Measurements from ENCODE around the gene PKDCC.

PKDCC gene

DNA sequence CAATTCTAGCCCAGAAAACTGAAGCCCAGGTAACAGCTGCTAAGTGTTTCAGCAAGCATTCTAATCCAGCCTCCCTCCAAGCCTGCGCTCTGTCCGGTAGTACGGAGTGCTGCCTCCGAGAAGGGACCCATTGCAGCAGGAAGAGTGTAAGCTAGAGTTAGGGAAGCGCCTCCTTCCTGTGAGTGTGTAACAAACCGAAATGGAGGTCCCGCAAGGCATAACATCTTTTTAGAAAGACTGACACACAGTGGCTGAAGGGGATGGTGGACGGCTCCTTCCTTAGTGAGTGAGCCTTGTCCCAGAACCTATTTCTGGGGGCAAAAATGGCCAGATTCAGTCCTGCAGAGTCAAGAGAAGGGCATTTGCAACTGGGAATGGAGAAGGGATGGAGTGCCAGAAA is 12.2 kb downstream of the PKDCC start:
- Histone ChIP-seq H4K8ac (ENCODE audit: low read depth, low read length) (no peak overlapping the region), H3K36me3 (ENCODE audit: control insufficient read depth in 1 of 2, insufficient read depth in 2 of 2, low read length in 2 of 2) (peaks cover 37 to 42% of the 10 kb centered on the region in 2 experiments), H3K18ac (ENCODE audit: low read length) (no peak overlapping the region), H2AK5ac (ENCODE audit: low read length) (no peak overlapping the region), H4K12ac (ENCODE audit: low read depth, low read length) (no peak overlapping the region), H3K4me1 (ENCODE audit: control insufficient read depth in 1 of 2, insufficient read depth in 2 of 2, low read length in 2 of 2) (peaks cover 3% of the 10 kb centered on the region in 2 experiments), H3K4ac (ENCODE audit: low read depth, low read length) (no peak overlapping the region), H3K27ac (ENCODE audit: low read depth, low read length) (no peak overlapping the region), H3K14ac (ENCODE audit: low read length) (no peak overlapping the region), H3K9ac (ENCODE audit: low read length) (no peak overlapping the region), H3K27me3 (ENCODE audit: insufficient read depth, low read length) (no peaks in the 10 kb centered on the region), H3K79me2 (ENCODE audit: control insufficient read depth, insufficient read depth, low read length, poor library complexity) (no peaks in the 10 kb centered on the region), H2BK5ac (ENCODE audit: low read depth, low read length, poor library complexity) (no peak overlapping the region), H3K9me3 (ENCODE audit: insufficient read depth, low read depth, low read length) (peaks cover 2% of the 10 kb centered on the region), H3K4me3 (ENCODE audit: low read depth, low read length) (no peak overlapping the region), H3K4me2 (ENCODE audit: low read length) (no peak overlapping the region), H2BK120ac (ENCODE audit: insufficient read depth, low read length, poor library complexity) (no peak overlapping the region), H4K91ac (ENCODE audit: low read depth, low read length) (no peak overlapping the region), H2AFZ (ENCODE audit: insufficient read depth, low read length, poor library complexity) (no peak overlapping the region), H3K23ac (ENCODE audit: low read length) (no peak overlapping the region), H3K79me1 (ENCODE audit: low read length) (no peaks in the 10 kb centered on the region), H2BK12ac (ENCODE audit: low read length) (no peak overlapping the region)
- WGBS (ENCODE audit: extremely low coverage, insufficient coverage, insufficient read length): no CpG with 5 or more reads among the region's 8 CpGs
- no peak for DNase-seq

DNA sequence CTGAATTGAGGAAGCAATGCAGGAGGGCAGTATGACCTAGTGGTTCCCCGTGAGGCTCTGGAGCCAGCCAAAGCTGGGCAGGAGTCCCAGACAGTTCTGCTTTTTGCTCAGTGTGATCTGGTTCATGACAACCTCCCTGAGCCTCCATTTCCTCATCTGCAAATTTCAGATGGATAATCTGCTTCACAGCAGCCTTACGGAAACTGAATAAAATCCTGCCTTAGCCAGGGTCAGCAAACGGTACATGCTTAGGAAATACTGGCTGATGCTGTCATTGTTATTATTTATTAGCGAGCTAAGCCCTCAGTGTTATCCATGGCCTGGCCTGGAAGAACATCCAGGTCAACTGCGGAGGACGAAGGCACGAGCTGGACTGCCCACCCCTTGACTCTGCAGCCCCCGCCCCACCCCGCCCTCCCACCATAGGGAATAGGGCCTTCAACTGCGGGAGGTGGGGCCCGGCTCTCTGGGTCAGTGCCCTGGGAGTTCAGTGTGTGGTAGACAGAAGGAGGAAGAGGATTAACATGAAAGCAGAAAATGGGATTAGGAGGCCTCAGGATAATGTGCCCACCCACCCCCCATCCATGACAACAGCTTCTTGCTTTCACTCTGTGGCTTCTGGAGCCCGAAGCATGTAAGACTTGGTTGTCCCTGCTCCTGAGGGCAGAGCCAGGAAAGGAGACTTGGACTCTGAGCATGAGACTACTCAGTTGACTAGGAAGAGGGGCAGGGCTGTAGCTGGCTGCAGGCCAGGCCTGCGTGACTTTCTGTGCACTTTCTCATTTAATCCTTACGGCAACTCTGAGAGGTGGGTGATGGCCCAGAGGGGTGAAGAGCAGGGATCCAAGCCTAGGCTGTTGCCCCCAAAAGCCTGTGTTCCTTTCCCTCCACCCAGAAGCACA is 13.1 kb downstream of the PKDCC start:
- DNase-seq: peak in 1 of 2 donors; percentile 16
- H3K27me3 ChIP-seq (ENCODE audit: insufficient read depth, low read length): no peaks in the 10 kb centered on the region
- no peak overlapping the region for H3K18ac ChIP-seq (ENCODE audit: low read length)
- no peak overlapping the region for H2BK5ac ChIP-seq (ENCODE audit: low read depth, low read length, poor library complexity)
- H3K79me1 ChIP-seq (ENCODE audit: low read length): no peaks in the 10 kb centered on the region
- H3K36me3 ChIP-seq (ENCODE audit: control insufficient read depth in 1 of 2, insufficient read depth in 2 of 2, low read length in 2 of 2): peaks cover 30 to 33% of the 10 kb centered on the region in 2 experiments
- peaks cover 3% of the 10 kb centered on the region in 2 experiments for H3K4me1 ChIP-seq (ENCODE audit: control insufficient read depth in 1 of 2, insufficient read depth in 2 of 2, low read length in 2 of 2)
- no peak overlapping the region for H4K12ac ChIP-seq (ENCODE audit: low read depth, low read length)
- peaks cover 2% of the 10 kb centered on the region for H3K9me3 ChIP-seq (ENCODE audit: insufficient read depth, low read depth, low read length)
- H3K79me2 ChIP-seq (ENCODE audit: control insufficient read depth, insufficient read depth, low read length, poor library complexity): no peaks in the 10 kb centered on the region
- H3K4me2 ChIP-seq (ENCODE audit: low read length): no peak overlapping the region
- H2AFZ ChIP-seq (ENCODE audit: insufficient read depth, low read length, poor library complexity): no peak overlapping the region
- H3K27ac ChIP-seq (ENCODE audit: low read depth, low read length): no peak overlapping the region
- H2BK120ac ChIP-seq (ENCODE audit: insufficient read depth, low read length, poor library complexity): no peak overlapping the region
- WGBS (ENCODE audit: extremely low coverage, insufficient coverage, insufficient read length): no CpG with 5 or more reads among the region's 14 CpGs
- no peak overlapping the region for H4K91ac ChIP-seq (ENCODE audit: low read depth, low read length)
- H3K4ac ChIP-seq (ENCODE audit: low read depth, low read length): no peak overlapping the region
- H2AK5ac ChIP-seq (ENCODE audit: low read length): no peak overlapping the region
- no peak overlapping the region for H3K9ac ChIP-seq (ENCODE audit: low read length)
- no peak overlapping the region for H3K14ac ChIP-seq (ENCODE audit: low read length)
- no peak overlapping the region for H2BK12ac ChIP-seq (ENCODE audit: low read length)
- H4K8ac ChIP-seq (ENCODE audit: low read depth, low read length): no peak overlapping the region
- H3K23ac ChIP-seq (ENCODE audit: low read length): no peak overlapping the region
- H3K4me3 ChIP-seq (ENCODE audit: low read depth, low read length): no peak overlapping the region

DNA sequence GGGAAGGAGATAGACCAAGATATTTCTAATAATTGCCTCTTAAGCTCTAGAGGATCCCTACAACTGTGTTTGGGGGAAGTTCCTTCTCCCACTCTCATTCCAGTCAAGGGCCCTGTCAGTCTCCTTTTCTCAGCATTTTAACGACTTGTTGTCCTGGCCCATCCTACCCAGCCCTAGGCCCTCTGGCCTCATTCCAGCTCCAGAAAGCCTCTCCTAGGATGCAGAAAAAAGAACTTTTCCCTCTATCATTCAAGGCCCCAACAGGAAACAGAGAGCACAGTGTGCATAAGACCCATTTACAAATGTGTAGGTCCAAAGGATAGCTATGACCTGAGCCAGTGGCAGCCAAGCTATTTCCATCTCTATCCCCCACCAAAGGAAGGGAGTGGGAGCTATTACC is 14.0 kb downstream of the PKDCC start:
- no peak for DNase-seq
- no peak overlapping the region for H3K4me3 ChIP-seq (ENCODE audit: low read depth, low read length)
- WGBS (ENCODE audit: extremely low coverage, insufficient coverage, insufficient read length): no CpG with 5 or more reads among the region's 1 CpG
- H3K23ac ChIP-seq (ENCODE audit: low read length): no peak overlapping the region
- peaks cover 3% of the 10 kb centered on the region in 2 experiments for H3K4me1 ChIP-seq (ENCODE audit: control insufficient read depth in 1 of 2, insufficient read depth in 2 of 2, low read length in 2 of 2)
- H3K79me1 ChIP-seq (ENCODE audit: low read length): no peaks in the 10 kb centered on the region
- no peak overlapping the region for H2BK5ac ChIP-seq (ENCODE audit: low read depth, low read length, poor library complexity)
- H3K14ac ChIP-seq (ENCODE audit: low read length): no peak overlapping the region
- no peak overlapping the region for H3K27ac ChIP-seq (ENCODE audit: low read depth, low read length)
- H4K91ac ChIP-seq (ENCODE audit: low read depth, low read length): no peak overlapping the region
- no peak overlapping the region for H2BK12ac ChIP-seq (ENCODE audit: low read length)
- H4K12ac ChIP-seq (ENCODE audit: low read depth, low read length): no peak overlapping the region
- no peak overlapping the region for H2AFZ ChIP-seq (ENCODE audit: insufficient read depth, low read length, poor library complexity)
- no peaks in the 10 kb centered on the region for H3K27me3 ChIP-seq (ENCODE audit: insufficient read depth, low read length)
- H3K18ac ChIP-seq (ENCODE audit: low read length): no peak overlapping the region
- peaks cover 25% of the 10 kb centered on the region in 2 experiments for H3K36me3 ChIP-seq (ENCODE audit: control insufficient read depth in 1 of 2, insufficient read depth in 2 of 2, low read length in 2 of 2)
- no peak overlapping the region for H3K9ac ChIP-seq (ENCODE audit: low read length)
- no peaks in the 10 kb centered on the region for H3K79me2 ChIP-seq (ENCODE audit: control insufficient read depth, insufficient read depth, low read length, poor library complexity)
- no peak overlapping the region for H4K8ac ChIP-seq (ENCODE audit: low read depth, low read length)
- H3K4ac ChIP-seq (ENCODE audit: low read depth, low read length): no peak overlapping the region
- no peak overlapping the region for H2BK120ac ChIP-seq (ENCODE audit: insufficient read depth, low read length, poor library complexity)
- H3K9me3 ChIP-seq (ENCODE audit: insufficient read depth, low read depth, low read length): peaks cover 2% of the 10 kb centered on the region
- H2AK5ac ChIP-seq (ENCODE audit: low read length): no peak overlapping the region
- no peak overlapping the region for H3K4me2 ChIP-seq (ENCODE audit: low read length)

DNA sequence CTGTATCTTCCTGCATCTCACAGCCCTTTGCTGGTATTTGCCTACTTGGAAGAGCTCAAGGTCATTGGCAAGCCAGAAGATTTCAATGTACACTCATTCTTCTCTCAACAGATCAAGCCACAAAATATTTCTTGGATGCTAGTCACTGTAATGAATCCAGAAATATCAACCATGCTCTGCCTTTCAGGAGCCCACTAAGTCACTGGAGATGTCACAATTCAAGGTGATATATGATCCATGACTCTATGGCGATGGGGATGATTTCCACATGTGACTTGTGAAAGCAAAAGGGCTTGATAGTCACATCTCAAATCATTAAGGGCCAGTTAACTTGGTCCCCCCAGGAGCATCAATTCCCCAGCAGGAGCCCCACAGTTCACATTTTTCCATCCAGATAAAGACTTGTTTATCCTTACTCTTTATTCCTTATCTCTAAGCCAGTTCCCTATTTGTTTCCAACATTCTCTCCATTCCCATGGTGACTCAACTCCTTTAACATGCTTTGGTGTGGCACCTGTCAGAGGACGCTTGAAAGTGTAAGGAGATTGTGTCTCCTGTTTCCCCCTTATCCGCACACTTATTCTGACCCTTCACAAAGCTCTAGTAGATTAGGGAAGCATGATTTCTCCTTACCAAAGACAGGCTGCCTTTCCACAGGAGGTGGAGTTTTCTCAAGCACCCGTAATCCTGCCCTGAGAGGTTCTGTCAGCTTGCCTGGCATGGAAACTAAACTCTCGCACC is 15.8 kb downstream of the PKDCC start:
- H3K79me2 ChIP-seq (ENCODE audit: control insufficient read depth, insufficient read depth, low read length, poor library complexity): no peaks in the 10 kb centered on the region
- no peaks in the 10 kb centered on the region for H3K27me3 ChIP-seq (ENCODE audit: insufficient read depth, low read length)
- no peak overlapping the region for H4K91ac ChIP-seq (ENCODE audit: low read depth, low read length)
- WGBS (ENCODE audit: extremely low coverage, insufficient coverage, insufficient read length): no CpG with 5 or more reads among the region's 5 CpGs
- H3K23ac ChIP-seq (ENCODE audit: low read length): no peak overlapping the region
- peaks cover 3% of the 10 kb centered on the region in 2 experiments for H3K4me1 ChIP-seq (ENCODE audit: control insufficient read depth in 1 of 2, insufficient read depth in 2 of 2, low read length in 2 of 2)
- H4K12ac ChIP-seq (ENCODE audit: low read depth, low read length): no peak overlapping the region
- H3K14ac ChIP-seq (ENCODE audit: low read length): no peak overlapping the region
- no peak overlapping the region for H2BK120ac ChIP-seq (ENCODE audit: insufficient read depth, low read length, poor library complexity)
- peaks cover 9 to 10% of the 10 kb centered on the region in 2 experiments for H3K36me3 ChIP-seq (ENCODE audit: control insufficient read depth in 1 of 2, insufficient read depth in 2 of 2, low read length in 2 of 2)
- peak in 1 of 2 donors; percentile 63 for DNase-seq
- H4K8ac ChIP-seq (ENCODE audit: low read depth, low read length): no peak overlapping the region
- no peak overlapping the region for H2AK5ac ChIP-seq (ENCODE audit: low read length)
- peaks cover 2% of the 10 kb centered on the region for H3K9me3 ChIP-seq (ENCODE audit: insufficient read depth, low read depth, low read length)
- no peak overlapping the region for H3K9ac ChIP-seq (ENCODE audit: low read length)
- no peak overlapping the region for H3K18ac ChIP-seq (ENCODE audit: low read length)
- H3K27ac ChIP-seq (ENCODE audit: low read depth, low read length): no peak overlapping the region
- H2BK5ac ChIP-seq (ENCODE audit: low read depth, low read length, poor library complexity): no peak overlapping the region
- H3K4me3 ChIP-seq (ENCODE audit: low read depth, low read length): no peak overlapping the region
- H2BK12ac ChIP-seq (ENCODE audit: low read length): no peak overlapping the region
- no peaks in the 10 kb centered on the region for H3K79me1 ChIP-seq (ENCODE audit: low read length)
- no peak overlapping the region for H2AFZ ChIP-seq (ENCODE audit: insufficient read depth, low read length, poor library complexity)
- H3K4ac ChIP-seq (ENCODE audit: low read depth, low read length): no peak overlapping the region
- H3K4me2 ChIP-seq (ENCODE audit: low read length): no peak overlapping the region

All from trophoblast cell (in vitro differentiated cells and primary cell).